ENCODE data around the gene SV2B. TPM values are rescaled to one million over a fixed set of nuclear protein-coding genes. Genes with fewer than 3 reads are reported as not detected.
A peak's percentile ranks its signal among the peaks of the same experiment; 100 is the strongest.

SV2B gene
- total RNA-seq, 1 experiment from 2014 or later = not detected

- no peaks in the 10 kb centered on the region for H3K36me3 ChIP-seq (ENCODE audit: control insufficient read depth in 1 of 2, insufficient read depth in 2 of 2, low read length in 2 of 2)
- H3K4me3 ChIP-seq (replicated peaks in 1 of 2; ENCODE audit: low read depth in 1 of 2, low read length in 2 of 2) = no peak overlapping the region
- ATAC-seq = peak; percentile 72
- no peak overlapping the region for H2AFZ ChIP-seq (ENCODE audit: low read depth, low read length, poor library complexity, severe bottlenecking)
- H3K9ac ChIP-seq (ENCODE audit: low read length) = no peak overlapping the region
- TF ChIP-seq EZH2 (IDR thresholded peaks at IDR 0.05) = no peak
- TF ChIP-seq, protein P1, sequence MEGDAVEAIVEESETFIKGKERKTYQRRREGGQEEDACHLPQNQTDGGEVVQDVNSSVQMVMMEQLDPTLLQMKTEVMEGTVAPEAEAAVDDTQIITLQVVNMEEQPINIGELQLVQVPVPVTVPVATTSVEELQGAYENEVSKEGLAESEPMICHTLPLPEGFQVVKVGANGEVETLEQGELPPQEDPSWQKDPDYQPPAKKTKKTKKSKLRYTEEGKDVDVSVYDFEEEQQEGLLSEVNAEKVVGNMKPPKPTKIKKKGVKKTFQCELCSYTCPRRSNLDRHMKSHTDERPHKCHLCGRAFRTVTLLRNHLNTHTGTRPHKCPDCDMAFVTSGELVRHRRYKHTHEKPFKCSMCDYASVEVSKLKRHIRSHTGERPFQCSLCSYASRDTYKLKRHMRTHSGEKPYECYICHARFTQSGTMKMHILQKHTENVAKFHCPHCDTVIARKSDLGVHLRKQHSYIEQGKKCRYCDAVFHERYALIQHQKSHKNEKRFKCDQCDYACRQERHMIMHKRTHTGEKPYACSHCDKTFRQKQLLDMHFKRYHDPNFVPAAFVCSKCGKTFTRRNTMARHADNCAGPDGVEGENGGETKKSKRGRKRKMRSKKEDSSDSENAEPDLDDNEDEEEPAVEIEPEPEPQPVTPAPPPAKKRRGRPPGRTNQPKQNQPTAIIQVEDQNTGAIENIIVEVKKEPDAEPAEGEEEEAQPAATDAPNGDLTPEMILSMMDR (IDR thresholded peaks at IDR 0.05 in 2 of 3, conservative IDR thresholded peaks at IDR 0.05 in 1 of 3; ENCODE audit: borderline replicate concordance in 1 of 3, insufficient read depth in 1 of 3, low read depth in 2 of 3, low read length in 2 of 3) = peak in 2 of 3 experiments; percentile 6 to 9; a peak in 1 of 6 replicates
- ChIA-PET RAD21 (ENCODE audit: low non-redundant PET in 1 of 2, low total read pairs in 2 of 2, uncharacterized antibody in 2 of 2, unreplicated experiment in 2 of 2) (no interaction called here), POLR2A (no interaction called here), CTCF (interaction anchor here (0.6 kb wide), 1 partner anchor 14 kb away, joined by 3 read pairs; no protein-coding TSS in a partner anchor)
- H3K79me2 ChIP-seq (ENCODE audit: insufficient read depth, low read length) = no peaks in the 10 kb centered on the region
- no peaks in the 10 kb centered on the region for H3K9me2 ChIP-seq (ENCODE audit: insufficient read depth)
- H3K27me3 ChIP-seq (ENCODE audit: insufficient read depth, low read length) = peaks cover 4% of the 10 kb centered on the region
- no peak overlapping the region for H3K27ac ChIP-seq (ENCODE audit: low read depth, low read length)
- no peak for DNase-seq (ENCODE audit: low read depth, low spot score)
- H3K4me2 ChIP-seq (ENCODE audit: low read length) = no peak overlapping the region
- H3K4me1 ChIP-seq (ENCODE audit: control insufficient read depth in 1 of 2, insufficient read depth in 2 of 2, low read length in 2 of 2) = no peaks in the 10 kb centered on the region
- no peaks in the 10 kb centered on the region for H4K20me1 ChIP-seq (ENCODE audit: insufficient read depth)
- H3K9me3 ChIP-seq (ENCODE audit: control insufficient read depth in 1 of 2, insufficient read depth in 1 of 2, low read depth in 1 of 2, low read length in 2 of 2) = no peaks in the 10 kb centered on the region
- no TSS peak for BruUV-seq (replicated peaks)
- intact Hi-C loops (cut with micrococcal nuclease) = no loop called here
Measured at GRCh38 chr15:91070872-91071271, 29.2 kb upstream of the SV2B start.

DNA sequence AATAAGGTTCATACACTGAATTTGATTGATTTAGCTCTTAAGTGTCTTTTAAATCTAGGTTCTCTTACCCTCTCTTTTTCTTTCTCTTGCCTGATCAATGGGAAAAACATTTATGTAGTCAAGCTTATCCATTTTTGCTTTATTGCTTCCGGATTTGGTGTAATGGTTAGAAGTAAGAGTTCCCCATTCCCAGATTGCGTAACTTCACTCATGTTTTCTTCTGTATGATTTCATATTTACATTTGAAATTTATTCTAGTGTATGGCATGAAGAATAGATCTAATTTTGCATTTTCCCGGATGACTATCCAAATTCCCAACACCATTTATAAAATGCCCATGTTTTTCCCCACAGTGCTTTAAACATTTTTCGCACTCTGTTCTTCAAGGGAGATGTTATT, 27.9 kb upstream of the SV2B start:
- Histone ChIP-seq H3K79me2 (ENCODE audit: insufficient read depth, low read length) (no peaks in the 10 kb centered on the region), H4K20me1 (ENCODE audit: insufficient read depth) (no peaks in the 10 kb centered on the region), H3K27me3 (ENCODE audit: insufficient read depth, low read length) (peaks cover 4% of the 10 kb centered on the region), H3K9ac (ENCODE audit: low read length) (no peak overlapping the region), H3K36me3 (ENCODE audit: control insufficient read depth in 1 of 2, insufficient read depth in 2 of 2, low read length in 2 of 2) (no peaks in the 10 kb centered on the region), H3K4me2 (ENCODE audit: low read length) (no peak overlapping the region), H3K4me3 (replicated peaks in 1 of 2; ENCODE audit: low read depth in 1 of 2, low read length in 2 of 2) (no peak overlapping the region), H3K4me1 (ENCODE audit: control insufficient read depth in 1 of 2, insufficient read depth in 2 of 2, low read length in 2 of 2) (no peaks in the 10 kb centered on the region), H3K9me2 (ENCODE audit: insufficient read depth) (no peaks in the 10 kb centered on the region), H3K27ac (ENCODE audit: low read depth, low read length) (no peak overlapping the region), H3K9me3 (ENCODE audit: control insufficient read depth in 1 of 2, insufficient read depth in 1 of 2, low read depth in 1 of 2, low read length in 2 of 2) (no peaks in the 10 kb centered on the region), H2AFZ (ENCODE audit: low read depth, low read length, poor library complexity, severe bottlenecking) (no peak overlapping the region)
- no peak for ATAC-seq
- DNase-seq (ENCODE audit: low read depth, low spot score) = no peak
- no TSS peak for BruUV-seq (replicated peaks)
- intact Hi-C loops (cut with micrococcal nuclease) = no loop called here
- ChIA-PET RAD21 (ENCODE audit: low non-redundant PET in 1 of 2, low total read pairs in 2 of 2, uncharacterized antibody in 2 of 2, unreplicated experiment in 2 of 2) (no interaction called here), CTCF (no interaction called here), POLR2A (no interaction called here)
- TF ChIP-seq FOSL1 (IDR thresholded peaks at IDR 0.05; ENCODE audit: low read depth) (no peak), EZH2 (IDR thresholded peaks at IDR 0.05) (no peak), ELF1 (IDR thresholded peaks at IDR 0.05; ENCODE audit: borderline replicate concordance, low read depth) (no peak), ZFX (IDR thresholded peaks at IDR 0.05) (no peak), CEBPB (IDR thresholded peaks at IDR 0.05; ENCODE audit: low read depth) (no peak), SRF (IDR thresholded peaks at IDR 0.05; ENCODE audit: low read depth) (no peak), RAD21 (IDR thresholded peaks at IDR 0.05; ENCODE audit: low read depth) (no peak), MAX (IDR thresholded peaks at IDR 0.05) (no peak), SP1 (IDR thresholded peaks at IDR 0.05; ENCODE audit: low read depth) (no peak), REST (IDR thresholded peaks at IDR 0.05; ENCODE audit: low read depth) (no peak), POLR2A (IDR thresholded peaks at IDR 0.05; ENCODE audit: borderline replicate concordance, extremely low read depth, insufficient read depth, insufficient read length) (no peak), POLR2AphosphoS5 (IDR thresholded peaks at IDR 0.05; ENCODE audit: low read depth, low read length) (no peak), TCF7L2 (IDR thresholded peaks at IDR 0.05; ENCODE audit: borderline replicate concordance, extremely low read depth, insufficient read depth, insufficient read length) (no peak), SIN3A (IDR thresholded peaks at IDR 0.05; ENCODE audit: low read depth) (no peak), ZNF274 (IDR thresholded peaks at IDR 0.05; ENCODE audit: low read depth, low read length) (no peak), EGR1 (IDR thresholded peaks at IDR 0.05; ENCODE audit: low read depth) (no peak)
- TF ChIP-seq, protein P2, sequence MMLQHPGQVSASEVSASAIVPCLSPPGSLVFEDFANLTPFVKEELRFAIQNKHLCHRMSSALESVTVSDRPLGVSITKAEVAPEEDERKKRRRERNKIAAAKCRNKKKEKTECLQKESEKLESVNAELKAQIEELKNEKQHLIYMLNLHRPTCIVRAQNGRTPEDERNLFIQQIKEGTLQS (IDR thresholded peaks at IDR 0.05) = no peak
